A673 (cell line): Measurements from ENCODE around the gene ARPP19.

ENCODE experiments used
- CTCF ChIP-seq: fragments of 300-800, 200-600 bp; sonication (generic); conservative IDR thresholded peaks from 2 replicates; pipeline ENCODE4 v1.5.1; 2017; ENCODE audit warnings: low read depth, mild to moderate bottlenecking, antibody characterized with exemption, low read length, moderate library complexity, mixed read lengths
- EZH2 ChIP-seq: fragments of 200-600 bp; sonication (generic); IDR thresholded peaks from 2 replicates; pipeline ENCODE4 v1.6.1; 2017; ENCODE audit warnings: borderline replicate concordance, low read depth, mild to moderate bottlenecking, mixed read lengths, antibody characterized with exemption, low read length; ENCODE audit not compliant: poor library complexity, severe bottlenecking

GRCh38 chr15:52609593-52609992, 40.8 kb upstream of the ARPP19 start:
- TF ChIP-seq CTCF (no peak), EZH2 (no peak)
